ENCODE data around the gene SEC16B.

GRCh38 chr1:177932123-177932522 is 37.7 kb downstream of the SEC16B start:
- TF ChIP-seq ZEB2 (IDR thresholded peaks at IDR 0.05) (no peak), ATF6 (CRISPR knock-in tag; IDR thresholded peaks at IDR 0.05) (no peak), FOXK2 (conservative IDR thresholded peaks at IDR 0.05 in 1 of 2, IDR thresholded peaks at IDR 0.05 in 1 of 2; ENCODE audit: low read depth in 2 of 2) (no peak)

All from K562 (cell line).